SK-N-SH (cell line): ENCODE measurements around the gene AGR3. TPM values are rescaled to one million over a fixed set of nuclear protein-coding genes. Genes with fewer than 3 reads are reported as not detected.

Experiments
- CTCF ChIA-PET: fragments of 300-600, 350-600 bp; formaldehyde crosslinking; extraction: SDS; loops from one replicate; lab custom pipeline; 2021; lab: Yijun Ruan, JAX
- POLR2A ChIA-PET: fragments of 350-600 bp; sonication (Branson Sonifier 250); formaldehyde crosslinking; extraction: SDS; loops from one replicate; lab custom pipeline; 2020; ENCODE audit warnings: antibody characterized with exemption, inconsistent platforms; lab: Yijun Ruan, JAX
- DNase-seq: peaks from one replicate; pipeline ENCODE4 v3.0.0; 2012
- H2AFZ ChIP-seq: fragments of 200-600 bp; sonication (generic); 2 replicates; pipeline ENCODE4 v1.8.1; 2016; ENCODE audit warnings: antibody characterized with exemption, mild to moderate bottlenecking, low read depth
- H3F3A ChIP-seq: fragments of 200-600 bp; sonication (generic); replicated peaks from 2 replicates; pipeline ENCODE3; 2016; ENCODE audit warnings: antibody characterized with exemption, mild to moderate bottlenecking; ENCODE audit not compliant: insufficient read depth
- H3K27ac ChIP-seq, 2 experiments: fragments of 200-500 bp in 1 of 2; fragments of 200-600 bp in 1 of 2; sonication (Bioruptor generic) in 1 of 2; sonication (generic), shearing (Covaris generic) in 1 of 2; 2 replicates each; pipeline versions ENCODE4 v1.5.1 to v1.6.1; 2014 to 2016; ENCODE audit warnings: low read depth in 2 of 2, inconsistent platforms in 1 of 2, low read length in 1 of 2, mild to moderate bottlenecking in 1 of 2, mixed read lengths in 1 of 2
- H3K27me3 ChIP-seq: fragments of 200-600 bp; sonication (generic), shearing (Covaris generic); 2 replicates; pipeline ENCODE4 v1.6.1; 2016; ENCODE audit warnings: mixed run types; ENCODE audit not compliant: insufficient read depth
- H3K36me3 ChIP-seq, 2 experiments: fragments of 200-500 bp in 1 of 2; fragments of 200-600 bp in 1 of 2; sonication (Bioruptor generic) in 1 of 2; sonication (generic) in 1 of 2; replicated peaks in 1 of 2; 2 replicates each; pipeline versions ENCODE3 to v1.5.1; 2014 to 2016; ENCODE audit warnings: low read length in 1 of 2, mild to moderate bottlenecking in 1 of 2; ENCODE audit not compliant: insufficient read depth in 2 of 2, control insufficient read depth in 1 of 2
- H3K4me1 ChIP-seq, 2 experiments: fragments of 200-500 bp in 1 of 2; fragments of 200-600 bp in 1 of 2; sonication (Bioruptor generic) in 1 of 2; sonication (generic), shearing (Covaris generic) in 1 of 2; 2 replicates each; pipeline versions ENCODE4 v1.5.1 to v1.6.1; 2014 to 2016; ENCODE audit warnings: low read depth in 1 of 2, low read length in 1 of 2, mixed run types in 1 of 2; ENCODE audit not compliant: insufficient read depth in 2 of 2, control insufficient read depth in 1 of 2
- H3K4me2 ChIP-seq: fragments of 200-600 bp; sonication (generic), shearing (Covaris generic); 2 replicates; pipeline ENCODE4 v1.6.1; 2017; ENCODE audit warnings: mixed run types
- H3K4me3 ChIP-seq, 2 experiments: fragments of 200-500 bp in 1 of 2; fragments of 200-600 bp in 1 of 2; sonication (Bioruptor generic) in 1 of 2; sonication (generic), shearing (Covaris generic) in 1 of 2; 2 replicates each; pipeline versions ENCODE4 v1.5.1 to v1.8.1; 2014 to 2016; ENCODE audit warnings: low read depth in 2 of 2, inconsistent platforms in 1 of 2, low read length in 1 of 2, mild to moderate bottlenecking in 1 of 2, mixed read lengths in 1 of 2, moderate library complexity in 1 of 2
- H3K79me2 ChIP-seq: fragments of 200-600 bp; sonication (generic); 2 replicates; pipeline ENCODE4 v1.8.1; 2017; ENCODE audit warnings: mild to moderate bottlenecking; ENCODE audit not compliant: insufficient read depth
- H3K9ac ChIP-seq: fragments of 200-600 bp; sonication (generic); 2 replicates; pipeline ENCODE4 v1.6.1; 2017; ENCODE audit warnings: mixed run types
- H3K9me2 ChIP-seq: fragments of 200-600 bp; sonication (generic); 2 replicates; pipeline ENCODE4 v1.6.1; 2017; ENCODE audit warnings: mixed run types
- H3K9me3 ChIP-seq: fragments of 200-600 bp; sonication (generic); 2 replicates; pipeline ENCODE4 v1.6.1; 2017; ENCODE audit warnings: mixed run types, mild to moderate bottlenecking, moderate library complexity
- H4K20me1 ChIP-seq: fragments of 200-600 bp; sonication (generic); 2 replicates; pipeline ENCODE4 v1.6.1; 2017; ENCODE audit warnings: mild to moderate bottlenecking, mixed run types; ENCODE audit not compliant: insufficient read depth
- ELF1 ChIP-seq: IDR thresholded peaks from 2 replicates; pipeline ENCODE4 v1.4.0; 2012
- EP300 ChIP-seq, 2 experiments: IDR thresholded peaks; 2 replicates each; pipeline versions ENCODE4 v1.4.0 to v1.6.1; 2012; ENCODE audit warnings: borderline replicate concordance in 1 of 2, low read depth in 1 of 2, low read length in 1 of 2
- EZH2phosphoT487 ChIP-seq: fragments of 200-600 bp; sonication (generic); IDR thresholded peaks from 2 replicates; pipeline ENCODE4 v1.6.1; 2017; ENCODE audit warnings: low read depth, mixed run types, mild to moderate bottlenecking, antibody characterized with exemption, moderate library complexity, borderline replicate concordance
- FOXJ3 ChIP-seq: sonication (generic); formaldehyde crosslinking; IDR thresholded peaks from 2 replicates; pipeline ENCODE4 v1.5.1; 2020; ENCODE audit warnings: mild to moderate bottlenecking, missing genetic modification reagents
- GABPA ChIP-seq: IDR thresholded peaks from 2 replicates; pipeline ENCODE4 v1.4.0; 2012; ENCODE audit warnings: low read depth, mild to moderate bottlenecking
- GATA2 ChIP-seq: sonication (generic); formaldehyde crosslinking; IDR thresholded peaks from 2 replicates; pipeline ENCODE4 v1.5.0; 2020; ENCODE audit warnings: mild to moderate bottlenecking, missing genetic modification reagents
- MAX ChIP-seq: IDR thresholded peaks from 2 replicates; pipeline ENCODE4 v1.4.0; 2012; ENCODE audit warnings: low read depth
- MXI1 ChIP-seq: IDR thresholded peaks from 2 replicates; pipeline ENCODE4 v1.6.1; 2012; ENCODE audit warnings: mild to moderate bottlenecking, low read depth, low read length, improper control_type of control experiment
- NFIC ChIP-seq: IDR thresholded peaks from 2 replicates; pipeline ENCODE4 v1.4.0; 2012; ENCODE audit warnings: borderline replicate concordance
- PBX3 ChIP-seq: IDR thresholded peaks from 2 replicates; pipeline ENCODE4; 2012
- POLR2AphosphoS5 ChIP-seq: IDR thresholded peaks from 2 replicates; pipeline ENCODE4 v1.6.1; 2012; ENCODE audit warnings: low read depth, low read length
- RAD21 ChIP-seq: IDR thresholded peaks from 2 replicates; pipeline ENCODE4 v1.6.1; 2012; ENCODE audit warnings: mild to moderate bottlenecking, low read length
- RCOR1 ChIP-seq: fragments of 150-350 bp; IDR thresholded peaks from 2 replicates; pipeline ENCODE4 v1.6.1; 2017; ENCODE audit warnings: antibody characterized with exemption, low read length
- REST ChIP-seq: IDR thresholded peaks from 2 replicates; pipeline ENCODE4 v1.6.1; 2012; ENCODE audit warnings: mild to moderate bottlenecking, low read depth, low read length, moderate library complexity
- RXRA ChIP-seq: IDR thresholded peaks from 2 replicates; pipeline ENCODE4 v1.4.0; 2012; ENCODE audit warnings: low read depth, mild to moderate bottlenecking, borderline replicate concordance
- SIN3A ChIP-seq: IDR thresholded peaks from 2 replicates; pipeline ENCODE4 v1.6.1; 2012; ENCODE audit warnings: low read depth, mild to moderate bottlenecking, low read length, moderate library complexity, borderline replicate concordance
- SMC3 ChIP-seq: IDR thresholded peaks from 2 replicates; pipeline ENCODE4 v1.6.1; 2012; ENCODE audit warnings: low read depth, low read length, improper control_type of control experiment
- TAF1 ChIP-seq: IDR thresholded peaks from 2 replicates; pipeline ENCODE4 v1.6.1; 2012; ENCODE audit warnings: low read depth, mild to moderate bottlenecking, low read length, moderate library complexity, borderline replicate concordance
- TEAD4 ChIP-seq: IDR thresholded peaks from 2 replicates; pipeline ENCODE4 v1.4.0; 2012; ENCODE audit warnings: mild to moderate bottlenecking, borderline replicate concordance; ENCODE audit not compliant: insufficient read depth
- ZBTB33 ChIP-seq: IDR thresholded peaks from 2 replicates; pipeline ENCODE4 v1.4.0; 2012; ENCODE audit warnings: low read depth, borderline replicate concordance
- WGBS: methylation state at CpG from one replicate; pipeline ENCODE4 v1.1.6; 2017; ENCODE audit warnings: low lambda C conversion rate; 5-methylcytosine and 5-hydroxymethylcytosine counted together
- polyA plus RNA-seq, 3 experiments: library from polyadenylated mRNA; depleted of rRNA; stranded (reverse); fragments of >200 nt; gene quantifications; 2 replicates each; pipeline ENCODE4 v1.2.3, GENCODE V29; 2012

Gene AGR3
- not detected in 2 replicates for polyA plus RNA-seq (2012; rRNA removed)
- polyA plus RNA-seq (2012; cell fraction: cytosol; rRNA removed): not detected in 2 replicates
- polyA plus RNA-seq (2012; cell fraction: nucleus; rRNA removed): not detected in 2 replicates

- Histone ChIP-seq H3K9me3 (no peaks in the 10 kb centered on the region), H3K27ac (no peak within 1 kb of the TSS), H4K20me1 (no peaks in the 10 kb centered on the region), H3K4me1 (no peaks in the 10 kb centered on the region), H3K79me2 (no peaks in the 10 kb centered on the region), H3K36me3 (no peaks in the 10 kb centered on the region), H2AFZ (no peak within 1 kb of the TSS), H3K4me3 (no peak within 1 kb of the TSS), H3K4me2 (no peak within 1 kb of the TSS), H3F3A (no peaks in the 10 kb centered on the region), H3K9ac (no peak within 1 kb of the TSS), H3K27me3 (peaks cover 20% of the 10 kb centered on the region), H3K9me2 (no peaks in the 10 kb centered on the region)
- 26% methylated on average over 1 of the region's 1 CpG for WGBS
- ChIA-PET CTCF (interaction anchor here (2.4 kb wide), 1 partner anchor 81 kb away, joined by 9 read pairs; no protein-coding TSS in a partner anchor), POLR2A (no interaction called here)
- TF ChIP-seq REST: no peak
- no peak for TF ChIP-seq EZH2phosphoT487
- TF ChIP-seq FOXJ3 (CRISPR knock-in tag): no peak
- no peak for TF ChIP-seq PBX3
- no peak for TF ChIP-seq SIN3A
- no peak for TF ChIP-seq MXI1
- no peak for TF ChIP-seq TEAD4
- no peak for TF ChIP-seq ELF1
- no peak for TF ChIP-seq RXRA
- TF ChIP-seq GATA2 (CRISPR knock-in tag): no peak
- no peak for TF ChIP-seq NFIC
- TF ChIP-seq ZBTB33: no peak
- no peak for TF ChIP-seq RCOR1
- no peak for TF ChIP-seq POLR2AphosphoS5
- TF ChIP-seq GABPA: no peak
- no peak for TF ChIP-seq MAX
- no peak for TF ChIP-seq EP300 (IDR thresholded peaks at IDR 0.05; ENCODE audit: borderline replicate concordance in 1 of 2, low read depth in 1 of 2, low read length in 1 of 2)
- TF ChIP-seq TAF1: no peak
- no peak for TF ChIP-seq SMC3
- no peak for TF ChIP-seq RAD21
- no peak for DNase-seq
Measured at GRCh38 chr7:16881844-16882243, at the start of gene AGR3. AGR3 (minus strand) TSS chr7:16881983; CDS start chr7:16878618, 3,365 bp downstream.
